Loucy (cell line): ENCODE measurements around the gene LPO.

Experiments used
- CTCF ChIP-seq: fragments of 200-600 bp; sonication (generic); conservative IDR thresholded peaks from 2 replicates; pipeline ENCODE4 v1.5.1; 2014; ENCODE audit warnings: mild to moderate bottlenecking, antibody characterized with exemption, low read length
- EZH2phosphoT487 ChIP-seq: fragments of 200-600 bp; IDR thresholded peaks from 2 replicates; pipeline ENCODE4 v1.6.1; 2018; ENCODE audit warnings: antibody characterized with exemption, mild to moderate bottlenecking, moderate library complexity, borderline replicate concordance

GRCh38 chr17:58247511-58248363 is 9.4 kb downstream of the LPO start:
- no peak for TF ChIP-seq CTCF
- TF ChIP-seq EZH2phosphoT487, result no peak
